A673 (cell line): ENCODE measurements around the gene MIS18A. TPM values are rescaled to one million over a fixed set of nuclear protein-coding genes. Genes with fewer than 3 reads are reported as not detected.

Experiments used
- BruUV-seq: library from RNA; stranded (reverse); fragments of 400-500 nt; replicated peaks from 2 replicates; lab custom pipeline; 2021; lab: Mats Ljungman, UMichigan
- CTCF ChIA-PET: fragments of 300-600 bp; sonication (Branson Sonifier 250); formaldehyde crosslinking; loops from one replicate; lab custom pipeline; 2022; ENCODE audit warnings: antibody characterized with exemption; lab: Charles Lee
- POLR2A ChIA-PET: fragments of 300-600 bp; sonication (Branson Sonifier 250); formaldehyde crosslinking; loops from one replicate; lab custom pipeline; 2022; ENCODE audit warnings: antibody characterized with exemption; ENCODE audit not compliant: low non-redundant PET; lab: Charles Lee
- DNase-seq: peaks from one replicate; pipeline ENCODE4 v3.0.0-alpha.2; 2015; ENCODE audit warnings: low spot score
- H3K27ac ChIP-seq: fragments of 200-600 bp; sonication (generic); 2 replicates; pipeline ENCODE4 v1.5.1; 2016; ENCODE audit warnings: mixed run types, low read depth, mild to moderate bottlenecking, mixed read lengths, antibody characterized with exemption, low read length; ENCODE audit not compliant: poor library complexity, severe bottlenecking
- H3K27me3 ChIP-seq: fragments of 200-600 bp; sonication (generic); replicated peaks from 2 replicates; pipeline ENCODE4 v1.6.1; 2017; ENCODE audit warnings: mixed run types, low read depth, mild to moderate bottlenecking, mixed read lengths, antibody characterized with exemption, low read length; ENCODE audit not compliant: insufficient read depth, poor library complexity
- H3K36me3 ChIP-seq: fragments of 200-600 bp; sonication (generic); 2 replicates; pipeline ENCODE4 v1.6.1; 2016; ENCODE audit warnings: mixed run types, mild to moderate bottlenecking, mixed read lengths, antibody characterized with exemption, low read length; ENCODE audit not compliant: insufficient read depth, poor library complexity, severe bottlenecking
- H3K4me1 ChIP-seq: fragments of 200-600 bp; sonication (generic); 2 replicates; pipeline ENCODE4 v1.6.1; 2017; ENCODE audit warnings: mixed run types, mild to moderate bottlenecking, mixed read lengths, antibody characterized with exemption, low read length; ENCODE audit not compliant: insufficient read depth, poor library complexity, severe bottlenecking
- H3K4me3 ChIP-seq: fragments of 200-600 bp; sonication (generic); 2 replicates; pipeline ENCODE4 v1.5.1; 2016; ENCODE audit warnings: low read depth, mixed run types, mild to moderate bottlenecking, mixed read lengths, low read length; ENCODE audit not compliant: poor library complexity, severe bottlenecking
- H3K9me3 ChIP-seq: fragments of 200-600 bp; sonication (generic); 2 replicates; pipeline ENCODE4 v1.6.1; 2016; ENCODE audit warnings: mixed run types, low read depth, mild to moderate bottlenecking, mixed read lengths, antibody characterized with exemption, low read length; ENCODE audit not compliant: poor library complexity, severe bottlenecking
- EZH2 ChIP-seq: fragments of 200-600 bp; sonication (generic); IDR thresholded peaks from 2 replicates; pipeline ENCODE4 v1.6.1; 2017; ENCODE audit warnings: borderline replicate concordance, low read depth, mild to moderate bottlenecking, mixed read lengths, antibody characterized with exemption, low read length; ENCODE audit not compliant: poor library complexity, severe bottlenecking
- intact Hi-C: fragments of 100-400 bp; cut with micrococcal nuclease; formaldehyde crosslinking; loops from one replicate; pipeline ENCODE4 v1.10.0; 2022; ENCODE audit not compliant: unreplicated experiment
- total RNA-seq: library from RNA; stranded (reverse); gene quantifications from 2 replicates; pipeline ENCODE4 v1.2.3, GENCODE V29; 2021
- TF ChIP-seq, protein P1 (sequence below): fragments of 300-800, 200-600 bp; sonication (generic); conservative IDR thresholded peaks from 2 replicates; pipeline ENCODE4 v1.5.1; 2017; ENCODE audit warnings: low read depth, mild to moderate bottlenecking, antibody characterized with exemption, low read length, moderate library complexity, mixed read lengths

MIS18A gene
- total RNA-seq, 1 experiment from 2014 or later = 40.1 TPM

DNA sequence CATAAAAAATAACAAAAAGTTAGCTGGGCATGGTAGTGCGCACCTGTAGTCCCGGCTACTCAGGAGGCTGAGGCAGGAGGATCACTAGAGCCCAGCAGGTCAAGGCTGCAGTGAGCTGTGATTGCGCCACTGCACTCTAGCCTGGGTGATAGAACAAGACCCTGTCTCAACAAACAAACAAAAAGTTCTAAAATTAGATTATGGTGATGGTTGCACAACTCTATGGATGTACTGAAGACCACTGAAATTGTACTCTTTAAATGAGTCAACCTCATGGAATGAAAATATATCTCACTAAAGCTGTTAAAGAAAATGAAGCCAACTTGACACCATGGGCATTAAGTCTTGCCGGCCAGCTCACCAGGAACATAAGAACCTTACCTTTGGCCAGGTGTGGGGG is 28.9 kb upstream of the MIS18A start:
- BruUV-seq = no TSS peak
- no peaks in the 10 kb centered on the region for H3K27me3 ChIP-seq
- intact Hi-C loops = no loop called here
- no peak overlapping the region for H3K4me3 ChIP-seq
- H3K27ac ChIP-seq = no peak overlapping the region
- H3K9me3 ChIP-seq = no peaks in the 10 kb centered on the region
- POLR2A ChIA-PET = no interaction called here
- DNase-seq = no peak
- H3K36me3 ChIP-seq = peaks cover 2% of the 10 kb centered on the region
- no peaks in the 10 kb centered on the region for H3K4me1 ChIP-seq
- CTCF ChIA-PET = no interaction called here
- TF ChIP-seq, protein P1, sequence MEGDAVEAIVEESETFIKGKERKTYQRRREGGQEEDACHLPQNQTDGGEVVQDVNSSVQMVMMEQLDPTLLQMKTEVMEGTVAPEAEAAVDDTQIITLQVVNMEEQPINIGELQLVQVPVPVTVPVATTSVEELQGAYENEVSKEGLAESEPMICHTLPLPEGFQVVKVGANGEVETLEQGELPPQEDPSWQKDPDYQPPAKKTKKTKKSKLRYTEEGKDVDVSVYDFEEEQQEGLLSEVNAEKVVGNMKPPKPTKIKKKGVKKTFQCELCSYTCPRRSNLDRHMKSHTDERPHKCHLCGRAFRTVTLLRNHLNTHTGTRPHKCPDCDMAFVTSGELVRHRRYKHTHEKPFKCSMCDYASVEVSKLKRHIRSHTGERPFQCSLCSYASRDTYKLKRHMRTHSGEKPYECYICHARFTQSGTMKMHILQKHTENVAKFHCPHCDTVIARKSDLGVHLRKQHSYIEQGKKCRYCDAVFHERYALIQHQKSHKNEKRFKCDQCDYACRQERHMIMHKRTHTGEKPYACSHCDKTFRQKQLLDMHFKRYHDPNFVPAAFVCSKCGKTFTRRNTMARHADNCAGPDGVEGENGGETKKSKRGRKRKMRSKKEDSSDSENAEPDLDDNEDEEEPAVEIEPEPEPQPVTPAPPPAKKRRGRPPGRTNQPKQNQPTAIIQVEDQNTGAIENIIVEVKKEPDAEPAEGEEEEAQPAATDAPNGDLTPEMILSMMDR = no peak
- no peak for TF ChIP-seq EZH2

DNA sequence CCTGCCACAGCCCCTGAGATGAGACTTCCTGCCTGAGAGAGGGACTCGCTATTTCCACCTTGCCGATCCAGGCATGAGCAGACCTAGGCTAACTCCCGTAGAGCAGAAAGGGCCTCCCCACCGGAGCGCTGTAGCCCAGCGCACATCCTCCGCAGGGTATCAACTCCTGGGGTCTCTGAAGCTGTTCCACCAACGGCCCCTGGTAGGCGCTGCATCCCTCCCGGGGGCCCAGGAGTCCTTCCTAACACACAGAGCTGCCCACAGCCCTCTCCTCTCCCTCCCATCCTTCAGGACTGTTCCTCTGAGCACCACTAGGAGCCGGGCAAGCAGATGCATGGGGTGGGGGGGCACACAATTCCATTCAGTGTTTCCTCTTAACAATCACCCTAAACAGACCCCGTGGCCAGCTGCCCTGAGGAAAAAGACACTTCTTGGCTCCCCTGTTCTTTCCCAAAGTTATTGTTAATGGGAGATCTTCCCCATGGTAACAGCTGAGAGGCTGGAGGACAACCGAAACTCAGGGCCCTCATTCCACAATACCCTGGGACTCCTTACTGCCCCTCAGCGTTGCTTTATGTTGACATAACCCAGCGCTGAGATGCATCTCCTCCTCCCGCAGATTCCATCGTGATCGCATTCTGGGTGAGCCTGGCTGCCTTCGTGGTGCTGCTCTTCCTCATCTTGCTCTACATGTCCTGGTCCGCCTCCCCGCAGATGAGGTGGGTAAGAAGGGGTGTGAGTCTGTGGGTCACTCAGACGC is 27.4 kb upstream of the MIS18A start:
- DNase-seq = no peak
- Histone ChIP-seq H3K4me1 (no peaks in the 10 kb centered on the region), H3K27ac (no peak overlapping the region), H3K9me3 (no peaks in the 10 kb centered on the region), H3K4me3 (no peak overlapping the region), H3K36me3 (peaks cover 2% of the 10 kb centered on the region), H3K27me3 (no peaks in the 10 kb centered on the region)
- POLR2A ChIA-PET = no interaction called here
- TF ChIP-seq EZH2 = no peak
- TF ChIP-seq, protein P1 = 0 out of 2 replicates have a peak, but pooled peaks have one; percentile 20
- CTCF ChIA-PET = interaction anchor here (0.6 kb wide), 1 partner anchor 9 kb away, joined by 5 read pairs; no protein-coding TSS in a partner anchor
- BruUV-seq = no TSS peak
- intact Hi-C loops = no loop called here

DNA sequence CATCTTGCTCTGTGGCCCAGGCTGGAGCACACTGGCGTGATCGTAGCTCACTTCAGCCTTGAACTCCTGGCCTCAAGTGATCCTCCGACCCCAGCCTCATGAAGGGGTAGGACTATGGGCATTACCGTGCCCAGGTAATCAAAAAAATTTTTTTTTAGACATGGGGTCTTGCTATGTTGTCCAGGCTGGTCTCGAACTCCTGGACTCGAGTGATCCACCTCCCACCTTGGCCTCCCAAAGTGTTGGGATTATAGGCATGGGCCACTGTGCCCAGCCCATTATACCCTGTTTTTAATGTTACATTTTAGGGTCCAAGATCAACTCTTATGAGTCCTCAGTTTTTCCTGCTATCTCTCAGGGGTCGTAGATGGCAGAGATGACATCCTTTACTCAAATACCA is 26.1 kb upstream of the MIS18A start:
- H3K4me3 ChIP-seq = no peak overlapping the region
- no peaks in the 10 kb centered on the region for H3K9me3 ChIP-seq
- H3K36me3 ChIP-seq = peaks cover 2% of the 10 kb centered on the region
- H3K4me1 ChIP-seq = no peaks in the 10 kb centered on the region
- CTCF ChIA-PET = no interaction called here
- H3K27me3 ChIP-seq = no peaks in the 10 kb centered on the region
- BruUV-seq = no TSS peak
- H3K27ac ChIP-seq = no peak overlapping the region
- POLR2A ChIA-PET = no interaction called here
- DNase-seq = no peak
- intact Hi-C loops = no loop called here
- TF ChIP-seq, protein P1 = no peak
- no peak for TF ChIP-seq EZH2
